NCI-H524 (cell line): ENCODE results near the gene PAAF1.

Experiments
- DNase-seq, 2 experiments: peaks; one replicate each; lab custom pipeline; 2025; lab: John Stamatoyannopoulos, UW

PAAF1 gene

DNA sequence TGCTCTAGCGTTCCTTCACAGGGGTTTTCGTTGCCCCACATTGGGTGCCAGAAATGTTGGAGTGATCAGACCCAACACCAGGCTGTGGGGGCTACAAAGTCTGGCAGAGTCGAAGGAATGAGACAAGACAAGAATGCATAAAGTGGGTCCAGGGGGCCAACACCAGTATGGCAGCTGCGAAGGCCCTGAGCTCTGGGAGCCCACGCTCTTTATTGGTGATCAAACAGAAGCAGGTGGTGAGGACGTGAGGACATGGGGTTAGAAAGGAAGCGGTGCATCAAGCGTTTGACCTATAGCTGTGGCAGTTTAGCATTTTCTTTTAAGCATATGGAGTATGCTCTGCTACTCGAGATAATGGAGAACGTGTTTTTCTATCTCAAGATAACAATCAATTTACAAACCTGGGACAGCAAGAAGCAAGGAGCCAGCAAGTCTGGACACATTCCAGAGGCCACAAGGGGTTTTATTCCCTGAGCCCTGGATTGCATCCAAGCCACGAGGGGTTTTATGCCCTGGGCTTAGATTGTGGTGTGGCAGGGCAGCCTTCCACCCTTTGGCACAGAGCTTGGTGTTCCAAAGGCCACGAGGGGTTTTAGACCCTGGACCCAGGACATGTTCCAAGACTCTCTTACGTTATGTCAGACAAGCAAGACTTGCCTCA is 70.1 kb downstream of the PAAF1 start:
- no peak for DNase-seq

DNA sequence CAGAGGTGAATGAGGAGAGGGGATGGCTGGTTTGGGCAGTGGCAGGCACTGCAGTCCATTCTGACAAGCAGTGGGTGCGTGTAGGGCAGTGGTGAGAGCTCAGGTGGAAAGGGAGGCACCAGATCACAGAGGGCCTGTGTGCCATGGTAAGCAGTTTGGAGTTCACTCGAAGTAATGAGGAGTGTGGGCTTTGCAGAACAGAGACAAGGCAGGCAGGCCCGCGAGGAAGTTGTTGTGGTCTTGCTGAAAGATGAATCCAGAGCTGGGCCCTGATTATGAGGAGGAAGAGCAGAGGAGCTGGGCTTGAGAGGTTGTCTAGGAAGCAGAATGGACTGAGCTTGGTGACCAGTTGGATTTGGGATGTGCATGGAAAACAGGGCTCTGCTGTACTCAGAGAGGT is 72.4 kb downstream of the PAAF1 start:
- DNase-seq, result no peak

DNA sequence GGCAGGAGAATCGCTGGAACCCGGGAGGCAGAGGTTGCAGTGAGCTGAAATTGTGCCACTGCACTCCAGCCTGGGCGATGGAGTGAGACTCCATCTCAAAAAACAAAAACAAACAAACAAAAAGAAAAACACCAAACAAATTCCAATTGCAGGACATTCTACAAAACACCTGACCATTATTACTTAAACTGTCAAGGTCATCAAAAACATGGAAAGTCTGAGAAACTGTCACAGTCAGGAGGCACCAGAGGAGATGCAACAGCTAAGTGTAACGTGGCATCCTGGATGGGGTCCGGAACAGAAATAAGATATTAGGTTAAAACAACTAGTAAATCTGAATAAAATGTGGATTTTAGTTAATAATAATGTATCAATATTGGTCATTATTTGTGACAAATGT is 73.1 kb downstream of the PAAF1 start:
- no peak for DNase-seq

DNA sequence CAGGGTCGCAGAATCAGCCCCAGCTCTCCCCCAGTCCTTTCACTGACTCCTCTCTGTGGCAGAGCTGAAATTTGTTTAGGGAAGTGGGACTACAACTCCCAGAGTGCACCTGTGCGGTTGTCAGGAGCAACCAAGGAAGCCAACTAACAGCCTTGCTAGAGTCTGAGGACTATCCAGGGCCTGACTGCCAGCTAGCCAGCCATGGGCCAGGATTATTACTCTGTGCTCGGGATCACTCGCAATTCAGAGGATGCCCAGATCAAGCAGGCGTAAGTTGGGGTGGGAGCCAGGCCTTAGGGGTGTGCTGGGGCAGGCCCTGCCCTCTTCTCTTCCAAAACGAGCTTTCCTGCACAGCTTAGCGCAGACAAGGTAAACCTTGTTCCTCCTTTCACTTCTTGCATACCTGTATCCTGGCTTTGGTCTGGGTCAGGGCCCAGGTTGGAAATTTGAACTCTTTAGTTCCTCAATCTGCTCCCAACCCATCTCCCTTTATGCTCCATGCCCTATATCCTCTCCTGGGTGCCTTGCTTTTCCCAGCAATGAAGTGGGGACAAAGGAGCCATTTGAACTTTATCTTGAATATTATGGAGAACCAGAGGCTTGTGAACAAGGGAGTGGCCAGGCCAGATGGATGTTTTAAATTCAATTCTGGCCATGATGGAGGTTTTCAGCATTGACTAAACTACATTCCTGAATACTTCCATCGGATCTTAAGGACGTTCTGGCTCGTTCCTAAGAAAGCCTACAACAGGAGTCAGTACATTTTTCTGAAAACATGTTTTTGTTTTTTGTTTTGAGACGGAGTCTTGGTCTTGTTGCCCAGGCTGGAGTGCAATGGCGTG is 74.3 kb downstream of the PAAF1 start, which contains the start of gene DNAJB13:
Gene DNAJB13 (plus strand): TSS at position 158 of the 842 bp plus-strand sequence. CDS start 44 bp downstream, at position 202.
- peak in 1 of 2 experiments; percentile 37 for DNase-seq

DNA sequence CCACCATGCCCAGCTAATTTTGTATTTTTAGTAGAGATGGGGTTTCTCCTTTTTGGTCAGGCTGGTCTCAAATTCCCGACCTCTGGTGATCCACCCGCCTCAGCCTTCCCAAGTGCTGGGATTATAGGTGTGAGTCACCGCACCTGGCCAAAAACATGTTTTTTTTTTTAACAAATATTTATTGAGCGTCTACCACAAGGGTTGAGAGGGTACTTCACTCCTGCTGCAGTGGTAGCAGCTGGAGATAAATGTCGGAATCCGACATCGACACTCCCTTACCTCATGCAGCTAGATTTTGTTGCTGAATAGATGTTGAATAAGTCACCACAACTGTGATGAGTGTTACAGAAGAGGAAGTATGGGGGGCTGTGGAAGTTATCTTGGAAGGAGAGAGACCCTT is 75.0 kb downstream of the PAAF1 start:
- no peak for DNase-seq

DNA sequence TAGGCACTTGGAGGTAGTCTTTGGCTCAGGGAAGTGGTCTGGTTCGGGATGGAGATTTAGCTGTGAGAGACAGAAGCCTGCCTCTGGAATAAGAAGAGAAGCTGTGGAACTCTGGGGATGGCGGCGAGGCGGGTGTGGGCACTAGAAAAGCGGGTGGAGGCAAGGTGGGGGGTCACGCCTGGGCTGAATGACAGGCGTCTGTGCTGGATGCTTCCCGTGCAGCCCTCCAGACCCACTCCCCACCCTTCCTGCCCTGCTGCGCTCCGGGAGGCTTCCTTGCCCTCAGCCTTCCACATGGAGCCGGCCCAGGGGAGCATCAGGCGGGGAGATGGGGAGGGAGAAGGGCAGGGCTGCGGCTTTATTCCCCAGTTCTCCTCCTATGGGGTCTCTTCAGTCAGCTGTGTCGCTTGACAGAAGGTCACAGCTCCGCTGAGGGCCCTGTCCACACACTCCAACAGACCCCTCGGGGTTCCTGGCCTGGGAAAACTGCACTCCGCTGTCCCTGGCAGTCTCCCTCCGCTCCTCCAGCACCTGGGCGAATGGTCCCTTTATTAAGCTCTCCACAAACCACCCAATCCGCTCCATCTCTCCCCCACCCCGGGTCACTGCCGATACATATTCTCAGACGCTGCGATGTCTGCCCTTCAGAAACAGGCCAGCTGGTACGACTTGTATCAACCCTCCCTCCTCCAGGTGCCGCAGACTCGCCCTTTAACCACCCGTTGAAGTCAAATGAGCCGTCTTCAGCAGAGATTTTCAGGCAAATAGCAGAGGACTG is 80.3 kb downstream of the PAAF1 start:
- peak; percentile 50 to 69 for DNase-seq

DNA sequence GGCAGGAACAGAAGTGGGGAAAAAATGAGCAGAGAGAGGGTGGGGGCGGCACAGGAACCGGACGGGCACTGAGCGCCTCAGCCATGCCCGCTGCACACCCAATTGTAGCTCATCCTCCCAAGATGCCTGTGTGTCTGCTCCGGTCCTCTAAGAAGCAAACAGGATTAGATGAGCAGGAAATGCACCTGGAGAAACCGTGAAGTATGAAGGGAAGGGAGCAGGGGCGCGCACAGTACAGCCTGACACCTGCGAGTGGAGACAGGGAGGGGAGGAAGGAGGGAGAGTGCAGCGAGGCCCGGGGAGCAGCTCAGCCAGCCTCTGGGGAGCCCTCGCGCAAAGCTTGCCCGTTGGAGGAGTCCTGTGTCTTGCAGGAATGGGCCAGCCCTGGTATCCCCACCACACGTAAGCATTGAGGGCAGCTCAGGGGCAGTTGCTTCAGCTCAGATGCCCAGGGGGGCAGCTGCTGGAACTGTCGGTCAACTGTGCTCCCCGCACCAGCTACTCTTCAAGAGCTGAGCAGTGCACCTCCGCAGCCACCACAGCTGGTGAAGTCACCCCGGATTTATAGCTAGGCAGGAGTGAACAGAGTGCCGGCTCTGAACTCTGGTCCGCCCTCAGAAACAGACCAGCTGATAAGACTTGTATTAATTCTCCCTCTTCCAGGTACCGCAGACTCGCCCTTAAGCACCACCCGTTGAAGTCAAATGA is 81.0 kb downstream of the PAAF1 start:
- peak in 1 of 2 experiments; percentile 28 for DNase-seq

DNA sequence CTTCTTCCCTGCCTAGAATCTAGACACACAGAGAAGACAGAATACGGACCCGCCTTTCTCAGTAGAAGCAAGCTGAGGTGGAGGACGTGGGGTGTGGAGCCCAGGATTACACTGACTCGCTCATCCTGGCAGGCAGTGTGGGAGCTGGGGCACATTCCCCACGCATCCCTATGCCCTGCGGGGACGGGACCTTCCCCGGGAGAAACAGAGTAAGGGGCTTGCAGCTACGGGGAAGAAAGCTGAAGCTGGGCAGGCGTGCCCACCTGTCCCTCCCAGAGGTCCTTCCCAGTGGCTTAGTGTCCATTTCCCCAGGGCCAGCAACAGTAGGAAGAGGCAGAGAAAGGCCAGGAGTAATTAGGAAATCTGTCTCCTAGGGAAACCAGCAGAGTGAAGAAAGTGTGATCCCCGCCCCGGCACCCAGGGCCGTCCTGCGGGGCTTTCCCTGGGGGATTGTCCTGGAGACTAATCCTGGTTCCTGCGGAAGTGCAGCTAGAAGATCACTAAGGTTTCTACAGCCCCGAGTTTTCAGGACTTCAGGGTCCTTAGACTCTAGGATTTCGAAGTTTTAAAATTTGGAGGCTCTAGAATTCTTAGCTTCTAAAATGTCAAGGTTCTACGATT is 81.8 kb downstream of the PAAF1 start:
- no peak for DNase-seq

DNA sequence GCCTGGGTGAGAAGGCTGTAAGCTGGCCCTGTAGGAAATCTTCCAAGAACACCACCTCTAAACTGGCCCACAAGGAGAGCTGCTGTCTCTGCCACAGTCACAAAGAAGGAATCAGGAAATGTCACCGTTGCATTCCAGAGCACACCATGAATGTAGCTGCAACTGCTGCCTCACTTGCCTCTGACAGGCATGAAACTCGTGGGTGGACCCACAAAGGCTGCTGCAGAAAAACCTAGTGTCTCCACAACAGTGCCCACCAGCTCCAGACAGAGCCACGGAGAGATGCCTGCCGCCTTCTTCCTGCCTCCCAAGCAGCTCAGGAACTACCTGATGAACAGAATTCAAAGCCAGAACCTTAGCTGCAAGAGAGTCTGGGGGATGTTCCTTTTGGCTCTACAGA is 84.5 kb downstream of the PAAF1 start:
- DNase-seq, result no peak

DNA sequence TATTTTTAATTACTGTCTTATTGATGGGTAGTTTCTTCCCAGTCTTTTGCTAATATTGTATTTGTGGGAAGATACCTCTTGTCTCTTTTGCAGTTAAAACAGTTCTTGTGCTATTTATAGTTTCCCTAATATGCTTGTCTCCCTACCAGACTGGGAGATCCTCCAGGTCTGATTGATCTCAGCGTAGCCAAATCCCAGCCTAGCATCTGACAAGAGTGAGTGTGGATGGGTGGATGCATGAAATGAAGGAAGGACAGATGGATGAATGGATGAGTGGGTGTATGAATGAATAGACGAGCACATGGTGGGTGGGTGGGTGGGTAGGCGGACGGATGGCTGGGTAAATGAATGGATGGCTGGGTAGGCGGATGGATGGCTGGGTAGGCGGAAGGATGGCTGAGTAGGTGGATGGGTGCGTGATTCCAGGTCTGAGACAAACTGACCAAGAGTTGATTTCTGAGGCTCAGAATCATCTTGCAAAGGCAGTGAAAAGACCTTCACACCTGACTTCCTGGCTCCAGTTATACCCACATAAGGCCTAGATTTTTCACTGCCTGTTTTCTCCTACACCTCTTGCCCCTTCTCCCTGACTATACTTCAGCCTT is 85.4 kb downstream of the PAAF1 start:
- DNase-seq, result no peak

DNA sequence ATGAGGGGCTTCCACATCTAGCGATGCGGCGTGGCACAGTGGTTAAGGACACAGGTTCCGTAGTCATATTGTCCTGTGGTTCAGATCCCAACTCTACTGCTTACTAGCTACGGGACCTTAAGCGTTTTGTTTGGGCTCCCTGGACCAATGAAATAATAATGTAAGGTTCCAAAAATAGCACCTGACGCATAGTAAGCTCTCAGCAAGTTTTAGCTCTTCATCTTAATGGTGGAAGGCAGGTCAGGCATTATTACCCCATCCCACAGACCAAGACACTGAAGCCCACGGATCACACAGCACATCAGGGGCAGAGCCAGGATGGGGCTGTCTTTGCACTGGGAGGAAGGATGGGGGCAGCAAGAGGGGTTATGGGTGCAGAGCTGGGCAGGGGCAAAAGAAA is 87.1 kb downstream of the PAAF1 start:
- no peak for DNase-seq

DNA sequence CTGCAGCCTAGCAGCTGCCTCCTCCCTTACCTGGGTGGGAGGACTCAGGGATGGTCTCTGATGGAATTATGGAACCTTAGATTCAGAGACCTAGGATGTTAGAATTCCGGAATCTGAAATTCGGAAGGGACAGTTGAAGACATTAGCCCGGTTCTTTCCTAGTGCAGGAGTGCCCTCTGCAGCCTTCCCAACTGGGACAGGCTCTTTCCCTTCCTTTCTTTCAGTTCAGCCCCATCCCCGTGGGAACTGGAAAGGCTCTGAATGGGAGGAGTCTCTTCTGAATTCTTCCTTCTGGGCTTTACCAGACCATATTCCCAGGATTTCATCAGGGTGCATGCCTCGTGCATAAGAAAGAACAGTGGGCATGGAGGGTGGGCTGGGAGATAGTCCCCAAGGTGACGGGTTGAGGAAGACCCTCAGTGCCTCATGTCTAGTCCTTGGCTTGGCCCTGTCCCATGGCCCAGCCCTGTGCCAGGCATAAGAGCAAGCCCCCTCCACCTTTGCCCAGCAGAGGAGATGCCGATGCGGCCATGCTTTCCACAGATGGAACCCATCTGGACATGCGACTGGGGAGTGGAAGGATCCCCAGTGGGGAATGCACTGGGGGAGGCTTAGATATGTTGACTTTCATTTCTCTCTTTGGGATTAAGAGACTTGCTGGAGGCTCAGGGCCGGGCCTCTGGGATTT is 88.4 kb downstream of the PAAF1 start:
- peak in 1 of 2 experiments; percentile 24 for DNase-seq

DNA sequence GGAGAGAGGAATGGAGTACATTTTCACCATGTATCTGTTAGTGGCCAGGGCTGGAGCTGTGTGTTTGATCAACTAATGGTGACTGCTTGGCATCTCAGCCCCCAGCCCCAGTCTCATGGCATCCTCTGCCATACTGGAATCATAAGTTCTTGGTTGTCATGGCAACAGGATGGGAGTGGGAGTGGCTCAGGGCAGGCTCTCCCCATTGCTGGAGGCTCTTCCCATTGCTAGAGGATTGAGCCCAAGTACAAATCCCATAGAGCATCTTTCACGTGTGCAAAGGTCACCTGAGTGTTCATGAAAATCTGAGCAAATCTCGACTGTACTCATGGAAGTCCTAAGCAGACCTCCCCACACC is 88.9 kb downstream of the PAAF1 start:
- DNase-seq, result peak in 1 of 2 experiments; percentile 35

DNA sequence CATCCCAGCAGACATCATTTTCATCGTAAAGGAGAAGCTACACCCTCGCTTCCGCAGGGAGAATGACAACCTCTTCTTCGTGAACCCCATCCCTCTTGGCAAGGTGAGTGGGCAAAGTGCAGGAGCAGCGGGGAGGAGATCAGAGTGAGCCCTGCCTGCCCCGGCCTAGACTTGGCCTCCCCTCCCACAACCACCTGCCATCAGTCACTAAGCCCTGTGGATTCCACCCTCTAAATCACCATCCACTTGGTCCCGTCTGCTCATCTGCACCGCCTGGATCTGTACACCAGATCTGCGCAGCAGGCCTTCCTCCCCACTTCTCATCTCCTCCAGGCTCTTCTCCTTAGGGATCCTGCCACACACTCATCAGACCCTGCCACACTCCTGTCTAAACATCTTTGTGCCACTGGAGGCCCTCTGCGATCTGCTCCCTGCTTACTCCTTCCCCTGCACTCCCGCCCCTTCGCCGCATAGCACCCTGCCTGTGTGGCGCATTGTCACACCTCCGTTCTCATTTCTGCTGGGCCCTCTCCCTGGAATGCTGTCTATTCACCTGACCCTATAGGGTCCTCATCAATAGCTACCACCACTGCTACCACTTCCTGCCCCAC is 91.7 kb downstream of the PAAF1 start:
- no peak for DNase-seq

DNA sequence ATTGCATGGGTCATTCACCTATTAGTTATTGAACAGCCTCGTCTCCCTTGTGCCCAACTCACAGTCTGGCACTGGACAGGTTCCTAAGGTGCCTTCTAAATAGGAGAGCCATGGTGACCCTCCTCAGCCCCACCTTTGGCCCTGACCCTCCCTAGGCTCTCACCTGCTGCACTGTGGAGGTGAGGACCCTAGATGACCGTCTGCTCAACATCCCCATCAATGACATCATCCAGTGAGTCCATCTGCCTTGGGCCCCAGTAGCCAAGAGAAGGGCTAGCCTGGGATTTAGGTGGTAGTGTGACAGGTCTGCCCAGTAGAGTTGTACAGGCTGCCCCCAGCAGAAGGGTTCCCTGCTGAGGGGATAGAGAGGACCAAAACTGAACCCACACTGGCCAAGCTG is 92.3 kb downstream of the PAAF1 start:
- DNase-seq, result no peak

DNA sequence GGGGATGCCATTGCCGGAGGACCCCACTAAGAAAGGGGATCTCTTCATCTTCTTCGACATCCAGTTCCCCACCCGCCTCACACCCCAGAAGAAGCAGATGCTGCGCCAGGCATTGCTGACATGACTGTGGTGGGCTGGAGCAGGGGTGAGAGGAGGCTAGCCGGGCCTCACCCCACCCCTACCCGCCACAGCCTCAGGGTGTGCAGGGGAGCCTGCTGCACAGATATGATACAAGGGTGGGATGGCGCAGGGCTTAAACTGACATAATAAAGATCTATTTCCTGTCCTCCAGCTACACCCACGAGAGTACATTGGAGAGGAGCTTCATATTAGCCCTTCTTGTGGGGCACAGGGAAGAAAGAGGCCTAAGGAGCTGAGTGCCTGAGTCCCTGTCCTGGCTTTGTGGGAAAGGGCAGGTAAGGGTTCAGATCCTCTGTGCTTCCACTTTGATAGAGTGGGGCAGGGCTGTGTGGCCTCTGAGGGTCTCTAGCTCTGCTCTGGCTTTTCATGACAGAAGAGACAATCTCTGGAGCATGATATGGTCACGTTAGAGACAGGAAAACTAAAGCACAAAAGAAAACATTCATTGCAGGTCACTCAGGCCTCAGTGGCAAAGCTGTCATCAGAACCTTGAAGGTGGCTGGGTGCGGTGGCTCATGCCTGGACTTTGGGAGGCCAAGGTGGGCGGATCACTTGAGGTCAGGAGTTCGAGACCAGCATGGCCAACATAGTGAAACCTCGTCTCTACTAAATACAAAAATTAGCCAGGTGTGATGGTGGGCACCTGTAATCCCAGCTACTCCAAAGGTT is 93.4 kb downstream of the PAAF1 start:
- DNase-seq, result no peak

DNA sequence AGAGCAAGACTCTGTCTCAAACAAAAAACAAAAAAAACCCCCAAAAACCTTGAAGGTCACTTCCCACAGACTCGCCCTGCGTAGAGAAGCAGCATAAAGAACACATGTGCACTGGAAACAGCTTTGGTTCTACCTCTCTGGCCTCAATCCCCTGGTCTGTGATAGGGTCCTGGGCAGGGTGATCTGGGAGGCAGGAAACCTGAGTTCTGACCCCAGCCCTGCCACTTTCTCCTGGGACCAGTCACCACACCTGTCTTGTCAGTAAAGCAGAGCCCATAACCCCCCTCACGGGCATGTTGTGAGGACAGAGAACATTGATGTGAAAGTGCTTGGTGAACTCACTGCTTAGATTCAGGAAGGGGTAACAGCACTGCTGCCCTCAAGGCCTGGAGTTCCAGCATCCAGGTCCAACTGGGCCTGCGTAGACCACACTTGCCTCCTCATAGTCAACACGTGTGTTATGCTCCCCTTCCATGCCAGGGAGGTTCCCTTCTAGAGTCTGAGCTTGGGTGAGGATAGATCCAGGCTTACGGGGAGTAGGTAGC is 94.4 kb downstream of the PAAF1 start:
- no peak for DNase-seq

DNA sequence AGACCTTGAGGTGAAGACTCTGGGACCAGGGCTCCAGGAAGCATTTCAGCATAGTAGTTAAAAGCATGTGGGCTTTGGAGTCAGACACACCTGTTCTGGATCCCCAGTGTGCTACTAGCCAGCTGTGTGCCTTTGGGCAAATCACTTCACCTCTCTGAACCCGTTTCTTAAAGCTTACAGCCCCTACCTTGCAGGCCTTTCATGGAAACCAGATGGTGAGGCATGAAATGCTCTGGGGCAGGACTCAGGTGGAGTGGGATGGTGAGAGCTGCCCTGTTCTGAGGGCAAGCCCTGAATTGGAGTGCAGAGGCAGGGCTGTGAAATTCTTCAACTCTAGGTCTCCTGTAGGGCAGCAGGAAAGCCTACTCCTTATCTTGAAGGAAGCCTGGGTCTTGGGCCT is 95.4 kb downstream of the PAAF1 start:
- no peak for DNase-seq
